CD4-positive, alpha-beta T cell treated with Interleukin-12 subunit alpha and Interleukin-12 subunit beta, for 1 hour (primary cell): Measurements from ENCODE around the gene MAX.
"Not testable (repeated sequence)": the region's sequence is repeated elsewhere in the genome, so short reads cannot be mapped to it uniquely, and the experiment has no call there.

Source experiments
- DNase-seq: peaks from one replicate; pipeline ENCODE4 v3.0.0-alpha.2; 2020

Gene MAX

GRCh38 chr14:65103150-65103760 lies 938 bp upstream of the MAX start:
- peak; percentile 17 for DNase-seq

- DNase-seq, result peak; percentile 58
Observed at GRCh38 chr14:65101631-65102440, 481 bp downstream of the MAX start.

GRCh38 chr14:65100922-65101541 lies 1.3 kb downstream of the MAX start:
- peak; percentile 38 for DNase-seq

GRCh38 chr14:65098586-65098985 lies 3.7 kb downstream of the MAX start:
- peak; percentile 60 for DNase-seq

GRCh38 chr14:65096323-65097089 lies 5.8 kb downstream of the MAX start:
- DNase-seq, result no peak

- DNase-seq, result no peak
Observed at GRCh38 chr14:65095633-65096205, 6.6 kb downstream of the MAX start.

GRCh38 chr14:65092349-65092748 lies 10.0 kb downstream of the MAX start:
- DNase-seq, result no peak

- DNase-seq, result not testable (repeated sequence)
Observed at GRCh38 chr14:65087835-65088234, 14.5 kb downstream of the MAX start.

GRCh38 chr14:65086686-65087085 lies 15.6 kb downstream of the MAX start:
- DNase-seq, result not testable (repeated sequence)

GRCh38 chr14:65084554-65085505 lies 17.5 kb downstream of the MAX start:
- DNase-seq, result no peak

- DNase-seq, result no peak
Observed at GRCh38 chr14:65082930-65083329, 19.4 kb downstream of the MAX start.

- DNase-seq, result no peak
Observed at GRCh38 chr14:65080960-65081747, 21.2 kb downstream of the MAX start.

- no peak for DNase-seq
Observed at GRCh38 chr14:65079768-65080167, 22.5 kb downstream of the MAX start.

GRCh38 chr14:65079201-65079600 lies 23.1 kb downstream of the MAX start:
- DNase-seq, result no peak

- no peak for DNase-seq
Observed at GRCh38 chr14:65077318-65077717, 25.0 kb downstream of the MAX start.

- DNase-seq, result no peak
Observed at GRCh38 chr14:65075628-65076325, 26.5 kb downstream of the MAX start.

- DNase-seq, result no peak
Observed at GRCh38 chr14:65074449-65075150, 27.7 kb downstream of the MAX start.

GRCh38 chr14:65073605-65074201 lies 28.6 kb downstream of the MAX start:
- no peak for DNase-seq

- no peak for DNase-seq
Observed at GRCh38 chr14:65072937-65073336, 29.4 kb downstream of the MAX start.
